AG09309 (cell line): ENCODE results near the gene MYH10.

Experiments
- DNase-seq: peaks from one replicate; pipeline ENCODE4 v3.0.0-alpha.2; 2010; ENCODE audit warnings: low read depth
- H3K4me3 ChIP-seq: 2 replicates; pipeline ENCODE4 v1.5.1; 2011; ENCODE audit warnings: mild to moderate bottlenecking, low read depth, low read length, moderate library complexity; ENCODE audit not compliant: control insufficient read depth
- TF ChIP-seq, protein P1 (sequence below): IDR thresholded peaks from 2 replicates; pipeline ENCODE4 v1.5.1; 2011; ENCODE audit warnings: mild to moderate bottlenecking, low read depth, low read length, inconsistent platforms; ENCODE audit not compliant: insufficient read depth, control insufficient read depth; ENCODE audit errors: missing control alignments

The MYH10 gene

GRCh38 chr17:8611619-8612298, 18.8 kb downstream of the MYH10 start:
- no peak overlapping the region; the same call in 1 of the 2 replicates for H3K4me3 ChIP-seq
- DNase-seq = peak; percentile 11
- TF ChIP-seq, protein P1, sequence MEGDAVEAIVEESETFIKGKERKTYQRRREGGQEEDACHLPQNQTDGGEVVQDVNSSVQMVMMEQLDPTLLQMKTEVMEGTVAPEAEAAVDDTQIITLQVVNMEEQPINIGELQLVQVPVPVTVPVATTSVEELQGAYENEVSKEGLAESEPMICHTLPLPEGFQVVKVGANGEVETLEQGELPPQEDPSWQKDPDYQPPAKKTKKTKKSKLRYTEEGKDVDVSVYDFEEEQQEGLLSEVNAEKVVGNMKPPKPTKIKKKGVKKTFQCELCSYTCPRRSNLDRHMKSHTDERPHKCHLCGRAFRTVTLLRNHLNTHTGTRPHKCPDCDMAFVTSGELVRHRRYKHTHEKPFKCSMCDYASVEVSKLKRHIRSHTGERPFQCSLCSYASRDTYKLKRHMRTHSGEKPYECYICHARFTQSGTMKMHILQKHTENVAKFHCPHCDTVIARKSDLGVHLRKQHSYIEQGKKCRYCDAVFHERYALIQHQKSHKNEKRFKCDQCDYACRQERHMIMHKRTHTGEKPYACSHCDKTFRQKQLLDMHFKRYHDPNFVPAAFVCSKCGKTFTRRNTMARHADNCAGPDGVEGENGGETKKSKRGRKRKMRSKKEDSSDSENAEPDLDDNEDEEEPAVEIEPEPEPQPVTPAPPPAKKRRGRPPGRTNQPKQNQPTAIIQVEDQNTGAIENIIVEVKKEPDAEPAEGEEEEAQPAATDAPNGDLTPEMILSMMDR = no peak

DNA sequence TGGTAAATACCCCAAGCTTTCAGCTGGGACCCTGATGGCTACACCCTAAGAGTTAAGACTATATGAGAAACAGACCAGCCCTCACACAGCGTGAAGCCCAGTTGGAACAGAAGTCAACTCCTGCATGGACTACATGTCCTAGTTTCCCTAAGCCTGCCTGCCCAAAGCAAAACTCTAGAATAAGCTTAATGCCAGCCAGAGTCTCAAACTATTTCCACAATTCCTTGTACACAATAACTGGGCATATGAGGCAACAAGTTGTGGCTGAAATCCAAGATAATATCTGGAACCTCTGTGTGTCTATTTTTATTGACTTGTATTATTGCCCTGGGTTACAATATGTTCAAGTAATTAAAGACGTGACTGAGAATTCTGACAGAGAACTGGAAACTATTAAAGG, 19.4 kb downstream of the MYH10 start:
- DNase-seq = peak; percentile 39

GRCh38 chr17:8610558-8610957, 20.0 kb downstream of the MYH10 start:
- TF ChIP-seq, protein P1 = no peak
- no peak for DNase-seq
- no peak overlapping the region for H3K4me3 ChIP-seq

More for the DNA sequence above, 19.4 kb downstream of the MYH10 start:
- no peak overlapping the region for H3K4me3 ChIP-seq
- TF ChIP-seq, protein P1 = no peak

DNA sequence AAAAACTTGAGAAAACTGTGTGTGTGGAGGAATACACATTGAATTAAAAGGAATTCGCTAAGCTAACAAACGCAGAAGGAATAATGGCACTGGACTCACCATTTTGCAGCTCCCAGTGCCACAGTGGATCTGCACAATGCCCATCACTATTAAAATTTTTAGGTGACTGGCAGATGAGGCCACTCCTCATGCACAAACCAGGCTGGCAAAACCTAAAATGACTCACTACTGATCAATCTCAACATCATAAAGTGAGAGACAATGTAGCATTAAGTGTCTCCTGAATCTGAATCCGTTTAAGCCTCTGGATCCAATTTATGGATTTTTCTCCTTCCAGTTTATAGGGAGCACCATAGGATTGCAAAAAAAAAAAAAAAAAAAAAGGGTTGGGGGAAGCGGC, 20.6 kb downstream of the MYH10 start:
- TF ChIP-seq, protein P1 = no peak
- no peak overlapping the region for H3K4me3 ChIP-seq
- DNase-seq = no peak

DNA sequence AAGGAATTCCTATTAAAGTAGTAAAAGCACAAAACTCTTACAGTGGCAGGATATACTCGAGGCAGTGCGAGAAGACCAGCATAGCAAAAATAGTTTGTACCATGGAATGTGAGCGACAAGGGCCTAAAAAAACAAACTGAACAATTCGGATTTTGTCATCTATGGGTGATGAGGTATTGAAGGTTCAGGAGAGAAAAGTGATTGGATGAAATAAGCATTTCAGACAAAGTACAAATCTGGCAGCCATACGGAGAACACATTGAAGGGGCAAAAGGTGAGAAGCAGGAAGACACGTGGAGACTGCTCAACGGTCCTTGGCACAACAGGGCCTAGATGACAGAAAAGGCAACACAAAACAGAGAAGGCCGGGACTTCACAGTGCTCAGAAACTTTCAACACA, 22.5 kb downstream of the MYH10 start:
- DNase-seq = no peak
- H3K4me3 ChIP-seq = no peak overlapping the region
- TF ChIP-seq, protein P1 = no peak

GRCh38 chr17:8606401-8606800, 24.1 kb downstream of the MYH10 start:
- H3K4me3 ChIP-seq = no peak overlapping the region
- TF ChIP-seq, protein P1 = no peak
- DNase-seq = no peak
